Measurements from ENCODE around the gene ERH.
"Not testable (repeated sequence)": the region's sequence is repeated elsewhere in the genome, so short reads cannot be mapped to it uniquely, and the experiment has no call there.

The ERH gene

GRCh38 chr14:69395929-69396328 is 2.2 kb downstream of the ERH start:
- DNase-seq (ENCODE audit: low read depth): no peak

GRCh38 chr14:69392481-69392880 is 5.6 kb downstream of the ERH start:
- no peak for DNase-seq (ENCODE audit: low read depth)

DNA sequence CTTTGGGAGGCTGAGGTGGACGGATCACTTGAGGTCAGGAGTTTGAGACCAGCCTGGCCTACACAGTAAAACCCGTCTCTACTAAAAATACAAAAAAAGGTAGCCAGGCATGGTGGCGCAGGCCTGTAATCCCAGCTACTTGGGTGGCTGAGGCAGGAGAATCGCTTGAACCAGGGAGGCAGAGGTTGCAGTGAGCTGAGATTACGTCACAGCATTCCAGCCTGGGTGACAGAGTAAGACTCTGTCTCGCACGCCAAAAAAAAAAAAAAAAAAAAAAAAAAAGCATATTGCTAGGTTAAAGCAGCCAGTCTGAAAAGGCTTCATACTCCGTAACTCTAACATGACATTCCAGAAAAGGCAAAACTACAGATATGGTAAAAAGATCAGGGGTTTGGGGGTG is 6.7 kb downstream of the ERH start:
- DNase-seq (ENCODE audit: low read depth): not testable (repeated sequence)

GRCh38 chr14:69387311-69387710 is 10.8 kb downstream of the ERH start:
- DNase-seq (ENCODE audit: low read depth): no peak

DNA sequence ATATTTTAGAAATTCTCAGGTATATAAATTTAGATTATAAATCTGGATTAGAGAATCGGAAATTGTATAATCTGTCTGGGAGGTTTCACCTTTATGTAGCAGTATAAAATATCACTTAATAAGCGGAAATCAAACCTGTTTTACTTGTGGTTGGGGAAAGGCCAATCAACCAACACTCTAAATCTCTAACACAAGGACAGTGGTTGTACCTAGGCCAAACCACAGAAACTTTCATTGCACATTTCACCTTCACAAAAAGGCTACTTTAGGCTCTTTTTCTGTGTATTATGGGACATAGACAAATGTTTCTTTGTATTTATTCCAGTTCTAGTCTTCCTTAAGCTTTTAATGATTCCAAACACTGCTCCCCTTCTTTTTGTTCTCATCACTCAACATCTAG is 19.8 kb downstream of the ERH start:
- DNase-seq (ENCODE audit: low read depth): no peak

GRCh38 chr14:69376439-69376838 is 21.7 kb downstream of the ERH start:
- DNase-seq (ENCODE audit: low read depth): no peak

DNA sequence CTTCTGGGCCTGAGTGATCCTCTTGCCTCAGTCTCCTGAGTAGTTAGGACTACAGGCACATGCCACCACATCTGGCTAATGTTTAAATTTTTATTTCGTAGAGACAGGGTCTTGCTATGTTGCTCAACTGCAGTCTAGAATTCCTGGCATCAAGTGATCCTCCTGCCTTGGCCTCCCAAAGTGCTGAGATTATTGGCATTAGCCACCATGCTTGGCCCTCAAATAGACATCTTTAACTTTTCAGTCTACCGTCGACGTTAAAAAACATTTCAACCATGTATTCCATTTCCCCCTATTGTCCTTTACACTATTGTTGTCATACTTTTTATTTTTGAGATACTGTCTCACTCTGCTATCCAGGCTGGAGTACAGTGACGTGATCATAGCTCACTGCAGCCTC is 22.4 kb downstream of the ERH start:
- DNase-seq (ENCODE audit: low read depth): no peak

DNA sequence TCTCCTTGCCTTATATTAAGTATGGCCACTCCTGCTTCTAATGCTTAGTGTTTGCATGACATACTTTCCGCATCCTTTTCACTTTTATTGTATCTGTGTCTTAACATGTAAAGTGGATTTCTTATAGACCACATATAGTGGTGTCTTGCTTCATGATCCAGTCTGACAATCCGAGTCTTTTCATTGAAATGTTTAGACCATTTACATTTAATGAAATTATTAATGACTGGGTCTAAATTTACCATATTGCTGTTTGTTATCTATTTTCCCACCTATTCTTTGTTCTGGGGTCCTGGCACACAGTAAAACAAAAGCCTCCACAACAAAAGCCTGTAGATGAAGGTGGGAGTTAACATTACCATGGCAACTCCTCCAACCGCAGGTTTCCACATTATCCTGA is 22.9 kb downstream of the ERH start:
- no peak for DNase-seq (ENCODE audit: low read depth)

DNA sequence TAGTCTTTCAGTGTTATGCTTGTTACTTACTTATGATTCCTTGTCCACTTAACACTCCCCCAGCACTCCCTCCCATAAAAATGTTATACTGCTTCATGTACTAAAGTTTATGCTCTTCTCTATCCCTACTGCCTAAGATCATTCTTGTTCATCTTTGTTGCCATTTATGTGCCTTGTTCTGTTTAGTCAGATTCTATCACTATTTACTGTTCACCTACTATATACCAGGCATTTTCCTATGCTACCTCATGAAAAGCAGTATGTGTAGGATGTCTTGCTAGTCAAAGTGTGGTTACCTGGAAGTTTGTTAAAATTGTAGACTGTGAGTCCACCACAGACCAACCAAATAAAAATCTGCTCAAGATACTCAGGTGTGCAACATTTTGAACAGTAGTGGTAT is 23.9 kb downstream of the ERH start:
- DNase-seq (ENCODE audit: low read depth): no peak

DNA sequence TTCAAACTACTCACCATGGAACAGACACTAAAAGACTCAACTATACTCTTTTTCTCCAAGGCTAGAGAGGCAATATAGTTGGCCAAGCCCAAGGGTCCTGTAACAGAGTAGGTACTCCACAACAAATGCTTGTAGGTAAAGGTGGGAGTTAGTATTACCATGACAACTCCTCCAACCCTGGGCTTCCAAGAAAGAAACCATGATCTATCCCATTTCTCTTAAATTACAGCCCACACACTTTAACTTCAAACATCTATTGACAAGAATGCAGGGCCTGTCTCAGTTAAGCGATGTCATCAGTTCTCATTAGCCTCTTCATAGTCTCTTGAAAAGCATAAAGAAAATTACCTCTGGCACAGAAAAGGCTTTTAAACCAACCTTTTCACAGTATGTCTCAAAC is 25.0 kb downstream of the ERH start:
- no peak for DNase-seq (ENCODE audit: low read depth)

DNA sequence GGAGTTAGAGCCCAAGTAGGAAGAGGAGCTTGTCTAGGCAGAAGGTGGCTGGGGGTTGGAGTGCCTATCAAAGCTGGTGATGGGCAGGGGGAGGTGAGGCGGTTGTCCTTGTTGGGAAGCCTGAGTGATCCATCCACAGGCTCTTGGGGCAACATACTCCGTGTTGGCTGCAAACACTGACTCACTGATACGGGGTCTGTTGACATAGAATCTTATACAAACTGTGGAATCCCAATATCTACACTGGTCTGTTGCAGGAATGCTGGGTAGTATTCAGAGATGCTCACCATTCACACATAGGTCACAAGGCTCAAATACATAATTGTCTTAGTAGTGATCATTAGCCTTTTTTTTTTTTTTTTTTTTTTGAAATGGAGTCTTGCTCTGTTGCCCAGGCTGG is 26.0 kb downstream of the ERH start:
- DNase-seq (ENCODE audit: low read depth): no peak

DNA sequence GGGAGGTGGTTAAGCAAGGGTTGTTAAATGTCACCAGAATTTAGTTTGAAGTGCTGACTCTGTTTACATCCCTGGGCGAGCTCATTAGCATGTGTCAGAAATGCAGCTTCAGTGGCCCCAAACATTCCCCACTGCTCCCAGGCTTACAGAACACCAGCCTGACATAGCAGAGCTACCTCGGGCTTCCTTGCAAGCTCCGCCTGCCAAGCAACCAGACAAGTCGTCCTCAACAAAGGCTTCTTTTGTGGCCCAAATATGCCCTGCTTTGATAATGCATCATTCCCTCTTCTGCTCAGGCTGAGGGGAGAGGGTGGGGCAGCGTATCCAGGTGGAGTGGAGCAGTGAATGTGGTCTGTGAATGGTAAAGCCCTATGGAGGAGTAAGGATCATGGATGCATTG is 28.0 kb downstream of the ERH start:
- DNase-seq (ENCODE audit: low read depth): no peak

DNA sequence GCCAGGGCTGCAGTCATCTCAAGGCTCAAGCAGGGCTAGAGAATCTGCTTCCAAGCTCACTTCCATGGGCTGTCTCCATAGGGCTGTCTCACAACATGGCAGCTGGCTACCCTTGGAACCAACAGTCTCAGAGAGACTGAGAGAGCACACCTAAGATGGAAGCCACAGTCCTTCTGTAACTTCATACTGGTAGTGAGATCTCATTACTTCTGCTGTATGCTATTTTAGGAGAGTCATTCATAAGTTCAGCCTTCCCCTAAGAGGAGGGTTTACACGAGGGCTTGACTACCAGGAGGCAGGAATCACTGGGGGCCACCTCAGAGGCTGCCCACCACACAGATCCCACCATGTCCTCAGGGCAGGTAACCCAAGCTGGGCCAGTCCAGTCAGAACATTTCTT is 29.7 kb downstream of the ERH start:
- no peak for DNase-seq (ENCODE audit: low read depth)

GRCh38 chr14:69366761-69367160 is 31.3 kb downstream of the ERH start:
- DNase-seq (ENCODE audit: low read depth): no peak

GRCh38 chr14:69366069-69366468 is 32.0 kb downstream of the ERH start:
- no peak for DNase-seq (ENCODE audit: low read depth)

DNA sequence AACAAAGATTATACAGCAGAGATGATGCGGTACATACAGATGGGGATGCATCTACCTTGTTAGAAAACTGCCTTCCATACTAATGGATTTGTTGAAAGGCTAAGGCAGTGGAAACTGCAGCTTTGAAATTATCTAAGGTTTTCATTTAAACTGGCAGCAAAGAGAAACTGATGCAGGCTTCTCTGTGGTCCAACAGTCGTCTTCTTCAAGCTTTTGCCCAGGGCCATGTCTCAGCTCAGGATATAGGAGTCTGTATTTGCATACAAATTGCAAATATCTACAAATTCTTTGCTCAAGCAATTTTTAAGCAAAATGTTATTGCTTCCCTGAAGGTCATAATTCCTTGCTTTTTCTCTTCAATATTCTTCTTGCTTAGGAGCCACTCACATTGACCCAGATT is 33.7 kb downstream of the ERH start:
- no peak for DNase-seq (ENCODE audit: low read depth)

DNA sequence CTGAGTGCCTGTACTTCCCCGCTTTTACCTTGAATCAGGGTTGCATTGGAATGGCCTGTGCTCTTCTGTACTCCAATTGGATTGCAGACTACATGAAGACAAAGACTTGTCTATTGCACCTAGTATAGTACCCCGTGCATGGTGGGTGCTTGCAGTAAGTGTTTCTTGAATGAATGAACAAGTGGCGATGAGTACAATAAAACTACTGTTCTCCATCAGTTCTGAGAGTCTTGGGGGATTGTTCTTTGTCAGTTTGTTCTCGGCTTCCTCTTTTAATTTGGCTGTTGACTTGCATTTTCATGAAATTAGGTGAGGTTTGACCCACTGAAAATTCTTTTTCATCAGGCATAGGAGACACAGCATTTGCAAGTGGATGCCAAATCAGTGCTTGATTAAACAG is 34.1 kb downstream of the ERH start:
- no peak for DNase-seq (ENCODE audit: low read depth)

GRCh38 chr14:69363055-69363454 is 35.0 kb downstream of the ERH start:
- DNase-seq (ENCODE audit: low read depth): no peak

DNA sequence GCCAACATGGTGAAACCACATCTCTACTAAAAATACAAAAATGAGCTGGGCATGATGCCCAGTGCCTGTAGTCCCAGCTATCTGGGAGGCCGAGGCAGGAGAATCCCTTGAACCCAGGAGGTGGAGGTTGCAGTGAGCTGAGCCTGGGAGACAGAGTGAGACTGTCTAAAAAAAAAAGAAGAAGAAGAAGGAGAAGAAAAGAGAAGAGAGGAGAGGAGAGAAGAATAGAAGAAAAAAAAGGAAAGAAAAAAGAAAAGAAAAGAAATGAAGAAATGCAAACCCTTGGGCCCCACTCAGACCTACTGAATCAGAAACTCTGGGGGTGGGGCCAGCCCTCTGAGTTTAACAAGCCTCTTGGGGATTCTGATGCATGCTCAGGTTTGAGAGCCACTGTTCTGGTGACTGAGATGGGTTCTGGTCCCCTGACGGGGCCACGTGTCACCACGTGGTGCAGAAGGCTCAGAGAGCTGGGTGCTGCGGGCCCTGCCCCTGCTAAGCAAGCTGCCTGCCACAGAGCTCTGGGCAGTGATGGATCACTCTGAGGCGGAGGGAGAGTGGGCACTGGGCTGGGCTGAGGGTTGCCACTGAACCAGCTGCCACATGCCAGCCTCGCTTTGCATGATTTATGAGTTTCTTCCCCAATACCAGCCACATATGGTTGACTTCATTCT is 37.5 kb downstream of the ERH start:
- DNase-seq (ENCODE audit: low read depth): no peak

- no peak for DNase-seq (ENCODE audit: low read depth)
Observed at GRCh38 chr14:69358966-69359365, 39.1 kb downstream of the ERH start.

GRCh38 chr14:69358233-69358963 is 39.7 kb downstream of the ERH start:
- no peak for DNase-seq (ENCODE audit: low read depth)

DNA sequence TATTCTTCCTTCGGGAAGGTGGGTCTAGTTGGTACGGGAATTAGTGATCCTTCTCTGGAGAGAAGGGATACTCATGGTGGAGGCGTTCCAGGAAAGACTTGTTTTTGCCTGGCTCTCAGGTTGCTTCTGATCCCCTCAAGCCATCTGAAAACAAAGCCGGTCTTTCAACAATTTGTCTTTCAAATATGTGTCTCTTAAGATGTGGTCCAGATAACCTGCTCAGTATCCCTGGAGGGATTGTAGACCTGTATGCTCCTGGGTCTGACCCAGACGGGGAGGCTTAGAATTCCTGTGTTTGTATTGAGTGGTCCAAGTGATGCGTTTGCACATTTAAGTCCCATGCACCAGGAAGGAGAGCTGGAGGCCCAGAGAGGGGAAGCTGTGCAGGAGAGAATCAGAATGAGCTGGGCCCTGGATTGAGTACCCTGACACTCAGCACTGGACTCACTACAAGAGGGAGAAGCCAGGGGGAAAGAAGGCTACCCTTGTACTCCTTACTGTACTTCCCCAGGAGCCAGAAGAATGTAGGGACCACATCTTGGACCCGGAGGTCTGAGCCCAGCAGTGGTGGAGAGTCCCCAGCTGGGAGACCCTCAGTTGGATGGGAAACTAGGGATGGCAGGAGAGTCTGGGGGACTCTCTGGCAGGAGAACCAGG is 40.4 kb downstream of the ERH start:
- no peak for DNase-seq (ENCODE audit: low read depth)

DNA sequence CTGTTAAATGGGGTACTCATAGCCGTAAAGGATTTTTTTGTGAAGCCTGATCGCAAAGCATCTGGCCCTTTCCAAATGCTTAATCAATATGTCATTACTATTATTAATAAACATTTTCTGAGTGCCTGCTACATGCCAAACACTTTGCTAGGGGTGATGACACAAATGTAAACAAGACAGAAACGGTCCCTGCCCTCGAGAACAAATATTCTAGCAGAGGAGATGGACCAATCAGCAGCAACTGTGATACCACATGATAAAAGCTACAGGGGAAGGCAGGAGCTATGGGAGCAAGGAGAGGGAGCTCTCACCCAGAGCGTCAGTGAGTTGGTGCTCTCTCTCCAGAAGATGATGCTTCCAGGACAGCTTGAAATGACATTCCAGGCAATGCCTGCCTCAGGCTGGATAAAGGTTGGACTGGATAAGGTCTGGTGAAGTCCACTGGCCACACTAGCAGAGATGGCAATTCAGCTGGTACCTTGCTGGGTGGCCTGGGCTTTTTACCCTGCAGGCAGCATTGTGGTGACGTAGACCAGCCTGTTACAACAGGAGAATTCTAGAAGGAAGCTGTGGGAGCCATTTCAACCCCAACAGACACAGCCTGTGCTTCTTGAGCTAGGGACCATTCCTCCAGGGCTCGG is 41.1 kb downstream of the ERH start:
- no peak for DNase-seq (ENCODE audit: low read depth)

Measured in stimulated activated CD8-positive, alpha-beta memory T cell treated with anti-CD3 and anti-CD28 coated beads, Interleukin-15, amount 100 ng/mL, for 24 hours (primary cell).